Measurements from ENCODE around the gene SLC1A1. TPM values are rescaled to one million over a fixed set of nuclear protein-coding genes. Genes with fewer than 3 reads are reported as not detected.
A peak's percentile ranks its signal among the peaks of the same experiment; 100 is the strongest.

The SLC1A1 gene
- total RNA-seq, 1 experiment from 2014 or later: 71.6 TPM

- CTCF ChIA-PET: interaction anchor here (0.7 to 1.4 kb wide), 2 partner anchors 11 to 65 kb away, joined by 3 to 16 read pairs; no protein-coding TSS in a partner anchor
- H3K27me3 Mint-ChIP-seq (ENCODE audit: unreplicated experiment): no peaks in the 10 kb centered on the region
- peaks cover 28% of the 10 kb centered on the region for H3K36me3 Mint-ChIP-seq (ENCODE audit: insufficient read depth, unreplicated experiment)
- no TSS peak for BruUV-seq (replicated peaks)
- H3K4me3 Mint-ChIP-seq (ENCODE audit: low read depth, unreplicated experiment): no peak overlapping the region
- TF ChIP-seq, protein P1, sequence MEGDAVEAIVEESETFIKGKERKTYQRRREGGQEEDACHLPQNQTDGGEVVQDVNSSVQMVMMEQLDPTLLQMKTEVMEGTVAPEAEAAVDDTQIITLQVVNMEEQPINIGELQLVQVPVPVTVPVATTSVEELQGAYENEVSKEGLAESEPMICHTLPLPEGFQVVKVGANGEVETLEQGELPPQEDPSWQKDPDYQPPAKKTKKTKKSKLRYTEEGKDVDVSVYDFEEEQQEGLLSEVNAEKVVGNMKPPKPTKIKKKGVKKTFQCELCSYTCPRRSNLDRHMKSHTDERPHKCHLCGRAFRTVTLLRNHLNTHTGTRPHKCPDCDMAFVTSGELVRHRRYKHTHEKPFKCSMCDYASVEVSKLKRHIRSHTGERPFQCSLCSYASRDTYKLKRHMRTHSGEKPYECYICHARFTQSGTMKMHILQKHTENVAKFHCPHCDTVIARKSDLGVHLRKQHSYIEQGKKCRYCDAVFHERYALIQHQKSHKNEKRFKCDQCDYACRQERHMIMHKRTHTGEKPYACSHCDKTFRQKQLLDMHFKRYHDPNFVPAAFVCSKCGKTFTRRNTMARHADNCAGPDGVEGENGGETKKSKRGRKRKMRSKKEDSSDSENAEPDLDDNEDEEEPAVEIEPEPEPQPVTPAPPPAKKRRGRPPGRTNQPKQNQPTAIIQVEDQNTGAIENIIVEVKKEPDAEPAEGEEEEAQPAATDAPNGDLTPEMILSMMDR (IDR thresholded peaks at IDR 0.05; ENCODE audit: unreplicated experiment): no peak
- intact Hi-C loops (cut with micrococcal nuclease; ENCODE audit: unreplicated experiment): no loop called here
- peak overlapping the region; percentile 70 for H3K27ac Mint-ChIP-seq (ENCODE audit: unreplicated experiment)
- H3K4me1 Mint-ChIP-seq (ENCODE audit: low read depth, unreplicated experiment): peaks cover 43% of the 10 kb centered on the region
- DNase-seq: no peak
- H3K9me3 Mint-ChIP-seq (ENCODE audit: low read depth, unreplicated experiment): no peaks in the 10 kb centered on the region
Measured at GRCh38 chr9:4502444-4502843, 12.2 kb downstream of the SLC1A1 start.

- Mint-ChIP-seq H3K27ac (ENCODE audit: unreplicated experiment) (peak overlapping the region; percentile 70), H3K4me3 (ENCODE audit: low read depth, unreplicated experiment) (no peak overlapping the region), H3K9me3 (ENCODE audit: low read depth, unreplicated experiment) (no peaks in the 10 kb centered on the region), H3K36me3 (ENCODE audit: insufficient read depth, unreplicated experiment) (peaks cover 34% of the 10 kb centered on the region), H3K27me3 (ENCODE audit: unreplicated experiment) (no peaks in the 10 kb centered on the region), H3K4me1 (ENCODE audit: low read depth, unreplicated experiment) (peaks cover 45% of the 10 kb centered on the region)
- TF ChIP-seq, protein P1 (IDR thresholded peaks at IDR 0.05; ENCODE audit: unreplicated experiment): no peak
- intact Hi-C loops (cut with micrococcal nuclease; ENCODE audit: unreplicated experiment): no loop called here
- CTCF ChIA-PET: interaction anchor here (1.4 kb wide), 1 partner anchor 12 kb away, joined by 3 read pairs; no protein-coding TSS in a partner anchor
- no TSS peak for BruUV-seq (replicated peaks)
- DNase-seq: no peak
Measured at GRCh38 chr9:4503103-4503502, 12.8 kb downstream of the SLC1A1 start.

DNA sequence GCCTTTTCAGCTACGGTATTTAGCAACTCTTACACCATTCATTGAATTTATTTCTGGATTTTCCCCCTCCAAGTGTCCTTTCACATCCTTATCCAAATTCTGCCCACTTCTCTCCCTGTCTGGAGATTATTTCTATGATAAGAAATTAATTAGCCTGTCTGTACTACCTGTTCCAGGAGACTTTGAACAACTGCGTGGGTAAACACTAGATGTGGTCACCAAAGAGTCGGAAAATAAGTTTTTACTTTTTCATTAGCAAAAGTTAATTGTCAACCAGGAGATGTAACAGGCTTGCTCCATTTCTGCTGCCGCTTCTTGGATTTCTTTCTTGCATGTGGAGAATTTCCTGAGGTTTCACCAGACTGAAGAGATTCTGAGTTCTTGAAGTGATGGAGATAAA lies 14.0 kb downstream of the SLC1A1 start:
- BruUV-seq (replicated peaks): no TSS peak
- no peaks in the 10 kb centered on the region for H3K9me3 Mint-ChIP-seq (ENCODE audit: low read depth, unreplicated experiment)
- peaks cover 43% of the 10 kb centered on the region for H3K36me3 Mint-ChIP-seq (ENCODE audit: insufficient read depth, unreplicated experiment)
- H3K4me1 Mint-ChIP-seq (ENCODE audit: low read depth, unreplicated experiment): peaks cover 57% of the 10 kb centered on the region
- no peak overlapping the region for H3K4me3 Mint-ChIP-seq (ENCODE audit: low read depth, unreplicated experiment)
- DNase-seq: no peak
- no peaks in the 10 kb centered on the region for H3K27me3 Mint-ChIP-seq (ENCODE audit: unreplicated experiment)
- TF ChIP-seq, protein P1 (IDR thresholded peaks at IDR 0.05; ENCODE audit: unreplicated experiment): no peak
- H3K27ac Mint-ChIP-seq (ENCODE audit: unreplicated experiment): peak overlapping the region; percentile 54
- CTCF ChIA-PET: no interaction called here
- intact Hi-C loops (cut with micrococcal nuclease; ENCODE audit: unreplicated experiment): no loop called here

- BruUV-seq (replicated peaks): no TSS peak
- H3K27ac Mint-ChIP-seq (ENCODE audit: unreplicated experiment): no peak overlapping the region
- TF ChIP-seq, protein P1 (IDR thresholded peaks at IDR 0.05; ENCODE audit: unreplicated experiment): no peak
- H3K4me3 Mint-ChIP-seq (ENCODE audit: low read depth, unreplicated experiment): no peak overlapping the region
- no peaks in the 10 kb centered on the region for H3K9me3 Mint-ChIP-seq (ENCODE audit: low read depth, unreplicated experiment)
- CTCF ChIA-PET: no interaction called here
- H3K36me3 Mint-ChIP-seq (ENCODE audit: insufficient read depth, unreplicated experiment): peaks cover 47% of the 10 kb centered on the region
- peaks cover 69% of the 10 kb centered on the region for H3K4me1 Mint-ChIP-seq (ENCODE audit: low read depth, unreplicated experiment)
- H3K27me3 Mint-ChIP-seq (ENCODE audit: unreplicated experiment): no peaks in the 10 kb centered on the region
- no peak for DNase-seq
- intact Hi-C loops (cut with micrococcal nuclease; ENCODE audit: unreplicated experiment): no loop called here
Measured at GRCh38 chr9:4506490-4506889, 16.2 kb downstream of the SLC1A1 start.
